ENCODE results near the gene ZBTB7A.

GRCh38 chr19:4032436-4032835 is 34.3 kb downstream of the ZBTB7A start:
- TF ChIP-seq CTCF (IDR thresholded peaks at IDR 0.05): no peak
- no peak for TF ChIP-seq POLR2A (IDR thresholded peaks at IDR 0.05)
